Measurements from ENCODE around the gene ALX4.

Gene ALX4

DNA sequence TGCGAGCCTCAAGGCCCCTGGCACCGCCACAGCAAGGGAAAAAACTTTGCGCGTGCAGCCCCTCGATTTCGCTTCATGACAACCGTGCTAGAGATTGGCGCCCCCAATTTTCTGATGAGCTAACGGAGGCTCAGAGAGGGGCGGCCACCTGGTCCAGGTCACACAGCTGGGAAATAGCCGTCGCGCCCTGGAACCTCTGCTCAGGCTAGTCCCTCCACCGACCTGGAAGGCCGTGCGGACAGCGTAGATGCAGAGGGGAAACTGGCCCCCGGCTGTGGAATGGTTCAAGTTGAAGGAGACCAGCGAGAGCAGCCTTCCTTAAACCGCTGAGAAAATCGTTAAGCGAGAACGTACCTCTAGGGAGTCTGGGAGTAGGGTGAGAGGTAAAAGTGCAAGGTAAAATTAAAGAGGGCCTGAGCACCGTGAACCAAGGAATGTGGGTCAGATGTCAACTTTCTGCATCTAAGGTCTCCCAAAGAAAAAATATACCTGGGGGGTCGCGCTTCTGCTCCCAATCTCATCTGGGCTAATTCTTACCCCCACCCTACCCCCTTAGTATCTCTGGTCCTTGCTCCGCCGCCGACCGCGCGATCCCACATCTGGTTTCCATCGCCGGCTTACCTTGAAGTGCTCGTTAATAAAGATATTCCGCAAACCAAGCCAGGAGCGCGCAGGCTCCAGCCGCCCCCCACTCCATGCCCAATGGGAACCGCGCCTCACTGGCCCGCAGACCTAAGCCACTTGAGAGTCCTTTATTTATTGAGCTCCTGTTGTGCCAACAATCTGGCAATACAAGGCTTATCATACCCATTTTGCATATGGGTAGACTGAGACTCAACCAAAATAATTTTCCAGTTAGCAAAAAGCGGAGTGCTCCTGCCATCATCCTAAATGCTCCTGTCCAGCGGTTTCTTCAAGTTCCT lies 1.7 kb upstream of the ALX4 start (continued):
- TF ChIP-seq, protein P1, sequence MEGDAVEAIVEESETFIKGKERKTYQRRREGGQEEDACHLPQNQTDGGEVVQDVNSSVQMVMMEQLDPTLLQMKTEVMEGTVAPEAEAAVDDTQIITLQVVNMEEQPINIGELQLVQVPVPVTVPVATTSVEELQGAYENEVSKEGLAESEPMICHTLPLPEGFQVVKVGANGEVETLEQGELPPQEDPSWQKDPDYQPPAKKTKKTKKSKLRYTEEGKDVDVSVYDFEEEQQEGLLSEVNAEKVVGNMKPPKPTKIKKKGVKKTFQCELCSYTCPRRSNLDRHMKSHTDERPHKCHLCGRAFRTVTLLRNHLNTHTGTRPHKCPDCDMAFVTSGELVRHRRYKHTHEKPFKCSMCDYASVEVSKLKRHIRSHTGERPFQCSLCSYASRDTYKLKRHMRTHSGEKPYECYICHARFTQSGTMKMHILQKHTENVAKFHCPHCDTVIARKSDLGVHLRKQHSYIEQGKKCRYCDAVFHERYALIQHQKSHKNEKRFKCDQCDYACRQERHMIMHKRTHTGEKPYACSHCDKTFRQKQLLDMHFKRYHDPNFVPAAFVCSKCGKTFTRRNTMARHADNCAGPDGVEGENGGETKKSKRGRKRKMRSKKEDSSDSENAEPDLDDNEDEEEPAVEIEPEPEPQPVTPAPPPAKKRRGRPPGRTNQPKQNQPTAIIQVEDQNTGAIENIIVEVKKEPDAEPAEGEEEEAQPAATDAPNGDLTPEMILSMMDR (tag by site-specific recombination; IDR thresholded peaks at IDR 0.05): no peak
- no peak for TF ChIP-seq REPIN1 (tag by site-specific recombination; IDR thresholded peaks at IDR 0.05; ENCODE audit: low read depth)
- TF ChIP-seq SALL2 (tag by site-specific recombination; IDR thresholded peaks at IDR 0.05; ENCODE audit: borderline replicate concordance): no peak
- no peak for TF ChIP-seq ZNF354C (tag by site-specific recombination; IDR thresholded peaks at IDR 0.05; ENCODE audit: borderline replicate concordance, low read depth)

DNA sequence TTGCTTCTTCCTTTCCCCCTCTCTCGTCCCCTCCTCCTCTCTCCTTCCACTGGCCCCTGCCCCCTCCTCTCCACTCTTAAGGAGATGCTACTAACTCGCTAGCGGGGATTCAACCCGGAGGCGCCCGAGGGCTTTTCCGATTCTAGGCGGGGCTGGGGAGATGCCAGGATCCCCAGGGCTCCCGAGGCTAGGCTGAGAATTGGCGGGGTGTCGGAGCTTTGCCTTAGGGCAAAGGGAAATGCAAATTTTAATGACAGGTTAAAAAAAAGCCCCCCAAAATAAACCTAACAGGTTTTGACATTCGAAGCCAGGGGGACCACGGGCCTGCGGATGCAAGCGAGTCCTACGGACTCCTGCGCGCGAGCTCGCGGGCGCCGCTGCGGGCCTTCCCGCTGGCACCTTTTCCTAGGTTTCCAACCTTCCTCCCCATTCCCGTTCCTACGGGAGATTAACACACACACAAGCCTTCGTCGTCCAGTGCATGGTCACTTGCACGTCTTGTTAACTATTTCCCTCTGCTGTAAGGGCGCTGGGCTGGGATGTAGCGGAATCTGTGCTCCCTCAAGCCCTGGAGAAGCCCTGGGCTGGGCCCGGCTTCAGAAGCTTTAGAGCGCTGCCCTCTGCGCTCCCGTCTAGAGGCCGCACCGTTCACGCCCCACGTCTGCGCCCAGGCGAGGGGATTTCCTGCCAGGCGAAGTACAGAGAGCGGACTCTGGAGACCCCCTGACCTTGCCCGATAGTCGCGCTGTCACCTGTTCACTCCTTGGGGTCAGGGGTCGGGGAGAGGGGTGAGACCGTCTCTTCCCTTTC lies 729 bp upstream of the ALX4 start:
- H3K4me3 ChIP-seq (ENCODE audit: low read depth, low read length): no peak overlapping the region; the same call in 1 of the 2 replicates
- H3K36me3 ChIP-seq (ENCODE audit: control insufficient read depth in 2 of 2, insufficient read depth in 1 of 2, low read length in 2 of 2): no peaks in the 10 kb centered on the region
- CTCF ChIA-PET: no interaction called here
- H3K27ac ChIP-seq (ENCODE audit: extremely low read depth, low read depth, low read length): no peak overlapping the region
- peaks cover 3% of the 10 kb centered on the region; the same call in 1 of the 2 replicates for H3K4me1 ChIP-seq (ENCODE audit: control insufficient read depth, insufficient read depth, low read length)
- POLR2A ChIA-PET: no interaction called here
- TF ChIP-seq KLF1 (tag by site-specific recombination; IDR thresholded peaks at IDR 0.05) (no peak), ZNF394 (tag by site-specific recombination; IDR thresholded peaks at IDR 0.05; ENCODE audit: borderline replicate concordance) (no peak), FEZF1 (tag by site-specific recombination; IDR thresholded peaks at IDR 0.05) (no peak), ZNF521 (tag by site-specific recombination; IDR thresholded peaks at IDR 0.05) (no peak), ZNF529 (tag by site-specific recombination; IDR thresholded peaks at IDR 0.05; ENCODE audit: insufficient replicate concordance) (no peak), ZNF266 (tag by site-specific recombination; IDR thresholded peaks at IDR 0.05; ENCODE audit: low read depth) (no peak), SP7 (tag by site-specific recombination; IDR thresholded peaks at IDR 0.05) (no peak)
- TF ChIP-seq, protein P2, sequence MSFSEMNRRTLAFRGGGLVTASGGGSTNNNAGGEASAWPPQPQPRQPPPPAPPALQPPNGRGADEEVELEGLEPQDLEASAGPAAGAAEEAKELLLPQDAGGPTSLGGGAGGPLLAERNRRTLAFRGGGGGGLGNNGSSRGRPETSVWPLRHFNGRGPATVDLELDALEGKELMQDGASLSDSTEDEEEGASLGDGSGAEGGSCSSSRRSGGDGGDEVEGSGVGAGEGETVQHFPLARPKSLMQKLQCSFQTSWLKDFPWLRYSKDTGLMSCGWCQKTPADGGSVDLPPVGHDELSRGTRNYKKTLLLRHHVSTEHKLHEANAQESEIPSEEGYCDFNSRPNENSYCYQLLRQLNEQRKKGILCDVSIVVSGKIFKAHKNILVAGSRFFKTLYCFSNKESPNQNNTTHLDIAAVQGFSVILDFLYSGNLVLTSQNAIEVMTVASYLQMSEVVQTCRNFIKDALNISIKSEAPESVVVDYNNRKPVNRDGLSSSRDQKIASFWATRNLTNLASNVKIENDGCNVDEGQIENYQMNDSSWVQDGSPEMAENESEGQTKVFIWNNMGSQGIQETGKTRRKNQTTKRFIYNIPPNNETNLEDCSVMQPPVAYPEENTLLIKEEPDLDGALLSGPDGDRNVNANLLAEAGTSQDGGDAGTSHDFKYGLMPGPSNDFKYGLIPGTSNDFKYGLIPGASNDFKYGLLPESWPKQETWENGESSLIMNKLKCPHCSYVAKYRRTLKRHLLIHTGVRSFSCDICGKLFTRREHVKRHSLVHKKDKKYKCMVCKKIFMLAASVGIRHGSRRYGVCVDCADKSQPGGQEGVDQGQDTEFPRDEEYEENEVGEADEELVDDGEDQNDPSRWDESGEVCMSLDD (tag by site-specific recombination; IDR thresholded peaks at IDR 0.05): no peak
- TF ChIP-seq, protein P3, sequence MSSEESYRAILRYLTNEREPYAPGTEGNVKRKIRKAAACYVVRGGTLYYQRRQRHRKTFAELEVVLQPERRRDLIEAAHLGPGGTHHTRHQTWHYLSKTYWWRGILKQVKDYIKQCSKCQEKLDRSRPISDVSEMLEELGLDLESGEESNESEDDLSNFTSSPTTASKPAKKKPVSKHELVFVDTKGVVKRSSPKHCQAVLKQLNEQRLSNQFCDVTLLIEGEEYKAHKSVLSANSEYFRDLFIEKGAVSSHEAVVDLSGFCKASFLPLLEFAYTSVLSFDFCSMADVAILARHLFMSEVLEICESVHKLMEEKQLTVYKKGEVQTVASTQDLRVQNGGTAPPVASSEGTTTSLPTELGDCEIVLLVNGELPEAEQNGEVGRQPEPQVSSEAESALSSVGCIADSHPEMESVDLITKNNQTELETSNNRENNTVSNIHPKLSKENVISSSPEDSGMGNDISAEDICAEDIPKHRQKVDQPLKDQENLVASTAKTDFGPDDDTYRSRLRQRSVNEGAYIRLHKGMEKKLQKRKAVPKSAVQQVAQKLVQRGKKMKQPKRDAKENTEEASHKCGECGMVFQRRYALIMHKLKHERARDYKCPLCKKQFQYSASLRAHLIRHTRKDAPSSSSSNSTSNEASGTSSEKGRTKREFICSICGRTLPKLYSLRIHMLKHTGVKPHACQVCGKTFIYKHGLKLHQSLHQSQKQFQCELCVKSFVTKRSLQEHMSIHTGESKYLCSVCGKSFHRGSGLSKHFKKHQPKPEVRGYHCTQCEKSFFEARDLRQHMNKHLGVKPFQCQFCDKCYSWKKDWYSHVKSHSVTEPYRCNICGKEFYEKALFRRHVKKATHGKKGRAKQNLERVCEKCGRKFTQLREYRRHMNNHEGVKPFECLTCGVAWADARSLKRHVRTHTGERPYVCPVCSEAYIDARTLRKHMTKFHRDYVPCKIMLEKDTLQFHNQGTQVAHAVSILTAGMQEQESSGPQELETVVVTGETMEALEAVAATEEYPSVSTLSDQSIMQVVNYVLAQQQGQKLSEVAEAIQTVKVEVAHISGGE (tag by site-specific recombination; conservative IDR thresholded peaks at IDR 0.05; ENCODE audit: low read depth): no peak
- TF ChIP-seq, protein P4, sequence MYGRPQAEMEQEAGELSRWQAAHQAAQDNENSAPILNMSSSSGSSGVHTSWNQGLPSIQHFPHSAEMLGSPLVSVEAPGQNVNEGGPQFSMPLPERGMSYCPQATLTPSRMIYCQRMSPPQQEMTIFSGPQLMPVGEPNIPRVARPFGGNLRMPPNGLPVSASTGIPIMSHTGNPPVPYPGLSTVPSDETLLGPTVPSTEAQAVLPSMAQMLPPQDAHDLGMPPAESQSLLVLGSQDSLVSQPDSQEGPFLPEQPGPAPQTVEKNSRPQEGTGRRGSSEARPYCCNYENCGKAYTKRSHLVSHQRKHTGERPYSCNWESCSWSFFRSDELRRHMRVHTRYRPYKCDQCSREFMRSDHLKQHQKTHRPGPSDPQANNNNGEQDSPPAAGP (tag by site-specific recombination; IDR thresholded peaks at IDR 0.05): no peak
- TF ChIP-seq, protein P5, sequence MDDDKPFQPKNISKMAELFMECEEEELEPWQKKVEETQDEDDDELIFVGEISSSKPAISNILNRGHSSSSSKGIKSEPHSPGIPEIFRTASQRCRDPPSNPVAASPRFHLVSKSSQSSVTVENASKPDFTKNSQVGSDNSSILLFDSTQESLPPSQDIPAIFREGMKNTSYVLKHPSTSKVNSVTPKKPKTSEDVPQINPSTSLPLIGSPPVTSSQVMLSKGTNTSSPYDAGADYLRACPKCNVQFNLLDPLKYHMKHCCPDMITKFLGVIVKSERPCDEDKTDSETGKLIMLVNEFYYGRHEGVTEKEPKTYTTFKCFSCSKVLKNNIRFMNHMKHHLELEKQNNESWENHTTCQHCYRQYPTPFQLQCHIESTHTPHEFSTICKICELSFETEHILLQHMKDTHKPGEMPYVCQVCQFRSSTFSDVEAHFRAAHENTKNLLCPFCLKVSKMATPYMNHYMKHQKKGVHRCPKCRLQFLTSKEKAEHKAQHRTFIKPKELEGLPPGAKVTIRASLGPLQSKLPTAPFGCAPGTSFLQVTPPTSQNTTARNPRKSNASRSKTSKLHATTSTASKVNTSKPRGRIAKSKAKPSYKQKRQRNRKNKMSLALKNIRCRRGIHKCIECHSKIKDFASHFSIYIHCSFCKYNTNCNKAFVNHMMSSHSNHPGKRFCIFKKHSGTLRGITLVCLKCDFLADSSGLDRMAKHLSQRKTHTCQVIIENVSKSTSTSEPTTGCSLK (tag by site-specific recombination; IDR thresholded peaks at IDR 0.05): no peak
- TF ChIP-seq, protein P6, sequence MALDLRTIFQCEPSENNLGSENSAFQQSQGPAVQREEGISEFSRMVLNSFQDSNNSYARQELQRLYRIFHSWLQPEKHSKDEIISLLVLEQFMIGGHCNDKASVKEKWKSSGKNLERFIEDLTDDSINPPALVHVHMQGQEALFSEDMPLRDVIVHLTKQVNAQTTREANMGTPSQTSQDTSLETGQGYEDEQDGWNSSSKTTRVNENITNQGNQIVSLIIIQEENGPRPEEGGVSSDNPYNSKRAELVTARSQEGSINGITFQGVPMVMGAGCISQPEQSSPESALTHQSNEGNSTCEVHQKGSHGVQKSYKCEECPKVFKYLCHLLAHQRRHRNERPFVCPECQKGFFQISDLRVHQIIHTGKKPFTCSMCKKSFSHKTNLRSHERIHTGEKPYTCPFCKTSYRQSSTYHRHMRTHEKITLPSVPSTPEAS (tag by site-specific recombination; IDR thresholded peaks at IDR 0.05): no peak
- no peaks in the 10 kb centered on the region for H3K9me3 ChIP-seq (ENCODE audit: control insufficient read depth, insufficient read depth, low read depth, low read length)
